PFSK-1 (cell line): ENCODE results near the gene EIF3D.

Experiments
- FOXP2 ChIP-seq: optimal IDR thresholded peaks from 2 replicates; pipeline ENCODE3; 2011; ENCODE audit warnings: borderline replicate concordance, control low read depth, inconsistent platforms; ENCODE audit not compliant: insufficient read depth; ENCODE audit errors: extremely low read length, extremely low read depth
- POLR2AphosphoS5 ChIP-seq: IDR thresholded peaks from 2 replicates; pipeline ENCODE4 v1.6.1; 2012; ENCODE audit warnings: low read depth, mild to moderate bottlenecking, control low read depth, low read length, moderate library complexity
- REST ChIP-seq, 2 experiments: IDR thresholded peaks; 2 replicates each; pipeline versions ENCODE4 v1.6.1 to v1.8.0; 2011 to 2012; ENCODE audit warnings: low read depth in 2 of 2, low read length in 2 of 2, control low read depth in 1 of 2, inconsistent platforms in 1 of 2, mild to moderate bottlenecking in 1 of 2, moderate library complexity in 1 of 2; ENCODE audit not compliant: insufficient read depth in 1 of 2
- SIN3A ChIP-seq: IDR thresholded peaks from 2 replicates; pipeline ENCODE4 v1.6.1; 2012; ENCODE audit warnings: mild to moderate bottlenecking, low read length, moderate library complexity, borderline replicate concordance; ENCODE audit not compliant: insufficient read depth
- TAF1 ChIP-seq: IDR thresholded peaks from 2 replicates; pipeline ENCODE4 v1.6.1; 2012; ENCODE audit warnings: low read length, control low read depth, borderline replicate concordance; ENCODE audit not compliant: insufficient read depth

EIF3D gene

GRCh38 chr22:36573815-36574363 is 44.9 kb upstream of the EIF3D start:
- TF ChIP-seq REST (IDR thresholded peaks at IDR 0.05; ENCODE audit: insufficient read depth in 1 of 2, low read depth in 2 of 2, low read length in 2 of 2) (no peak), TAF1 (no peak), POLR2AphosphoS5 (no peak), FOXP2 (no peak), SIN3A (no peak)

DNA sequence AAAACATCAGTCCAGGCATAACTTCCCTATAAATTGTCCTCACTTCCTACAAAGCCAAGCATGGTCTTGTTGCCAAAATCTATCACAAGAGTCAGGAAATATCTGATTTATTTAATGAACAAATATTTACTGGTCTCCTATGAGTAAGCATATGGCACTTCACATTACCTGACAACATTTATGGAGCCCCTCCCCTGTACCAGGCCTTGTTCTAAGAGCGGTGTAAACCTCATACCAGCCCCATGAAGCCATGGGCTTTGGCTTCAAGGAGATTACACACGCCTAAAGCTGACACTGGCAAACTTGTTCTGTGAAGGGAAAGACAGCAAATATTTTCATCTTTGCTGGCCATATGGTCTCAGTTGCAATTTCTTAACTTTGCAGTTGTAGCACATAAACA is 43.0 kb upstream of the EIF3D start:
- TF ChIP-seq FOXP2 (no peak), SIN3A (no peak), REST (IDR thresholded peaks at IDR 0.05; ENCODE audit: insufficient read depth in 1 of 2, low read depth in 2 of 2, low read length in 2 of 2) (no peak), POLR2AphosphoS5 (no peak)

GRCh38 chr22:36569999-36570398 is 41.0 kb upstream of the EIF3D start:
- TF ChIP-seq TAF1 (no peak), SIN3A (no peak), REST (IDR thresholded peaks at IDR 0.05; ENCODE audit: insufficient read depth in 1 of 2, low read depth in 2 of 2, low read length in 2 of 2) (no peak), POLR2AphosphoS5 (no peak), FOXP2 (no peak)

- TF ChIP-seq POLR2AphosphoS5: no peak
- TF ChIP-seq TAF1: no peak
- no peak for TF ChIP-seq SIN3A
- no peak for TF ChIP-seq REST (IDR thresholded peaks at IDR 0.05; ENCODE audit: insufficient read depth in 1 of 2, low read depth in 2 of 2, low read length in 2 of 2)
- TF ChIP-seq FOXP2: no peak
Observed at GRCh38 chr22:36568846-36569245, 39.9 kb upstream of the EIF3D start.

DNA sequence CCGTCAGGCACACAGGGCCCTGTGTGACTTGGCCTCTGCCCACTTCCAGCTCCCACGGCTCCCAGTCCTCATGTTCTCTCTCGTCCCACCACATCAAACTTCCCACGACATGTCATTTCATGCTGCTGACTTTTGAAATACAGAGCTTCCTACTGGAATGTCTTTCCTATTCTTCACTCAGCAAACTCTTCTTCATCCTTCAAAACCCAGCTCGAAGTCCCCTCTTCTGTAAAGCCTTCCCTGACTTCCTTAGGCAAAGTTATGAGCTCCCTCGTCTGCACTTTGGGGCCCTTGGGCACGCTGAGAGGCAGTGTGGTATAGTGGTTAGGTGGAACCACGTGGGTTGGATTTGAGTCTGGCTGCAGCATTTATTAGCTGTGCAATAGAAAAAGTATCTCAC is 37.8 kb upstream of the EIF3D start:
- TF ChIP-seq SIN3A (no peak), FOXP2 (no peak), REST (IDR thresholded peaks at IDR 0.05; ENCODE audit: insufficient read depth in 1 of 2, low read depth in 2 of 2, low read length in 2 of 2) (no peak), TAF1 (no peak), POLR2AphosphoS5 (no peak)
